Gastrocnemius medialis (tissue), 4 donors: Measurements from ENCODE around the gene RNF19B.

Experiments used
- CTCF ChIP-seq, 5 experiments: fragments of 450-650 bp in 3 of 5; fragments of 200-600 bp in 2 of 5; sonication (generic) in 2 of 5; IDR thresholded peaks in 4 of 5; conservative IDR thresholded peaks in 1 of 5; 1 replicate in 4 of 5; 2 replicates in 1 of 5; pipeline ENCODE4 v1.5.1; 2016 to 2019; ENCODE audit warnings: antibody characterized with exemption in 5 of 5, mild to moderate bottlenecking in 3 of 5, moderate library complexity in 3 of 5
- POLR2A ChIP-seq, 2 donors: fragments of 450-650 bp; IDR thresholded peaks; one replicate each; pipeline ENCODE4 v1.6.1; 2017; ENCODE audit warnings: antibody characterized with exemption in 2 of 2, mild to moderate bottlenecking in 2 of 2, moderate library complexity in 2 of 2

GRCh38 chr1:32969566-32969965 lies 5.0 kb upstream of the RNF19B start:
- no peak for TF ChIP-seq CTCF (IDR thresholded peaks at IDR 0.05 in 4 of 5, conservative IDR thresholded peaks at IDR 0.05 in 1 of 5)
- TF ChIP-seq POLR2A (IDR thresholded peaks at IDR 0.05), result no peak
